HG02840 (cell line): ENCODE results near the gene CCDC146.
"Not testable (repeated sequence)": the region's sequence is repeated elsewhere in the genome, so short reads cannot be mapped to it uniquely, and the experiment has no call there.

ENCODE experiments used
- ATAC-seq: cut with Tn5 transposase; IDR thresholded peaks from one replicate; pipeline ENCODE4 v1.9.1; 2021; ENCODE audit warnings: mild to moderate bottlenecking, moderate library complexity, moderate number of reproducible peaks; ENCODE audit not compliant: unreplicated experiment, low FRiP score

The CCDC146 gene

GRCh38 chr7:77140291-77140690 is 17.9 kb downstream of the CCDC146 start:
- ATAC-seq, result not testable (repeated sequence)

GRCh38 chr7:77152232-77152631 is 29.8 kb downstream of the CCDC146 start:
- not testable (repeated sequence) for ATAC-seq

GRCh38 chr7:77154917-77155464 is 32.6 kb downstream of the CCDC146 start:
- ATAC-seq, result peak; percentile 41

GRCh38 chr7:77155601-77156377 is 33.4 kb downstream of the CCDC146 start:
- not testable (repeated sequence) for ATAC-seq

- peak; percentile 78 for ATAC-seq
These were observed 34.6 kb downstream of the CCDC146 start for GRCh38 chr7:77157034-77157433.

- peak; percentile 55 for ATAC-seq
These were observed 35.0 kb downstream of the CCDC146 start for GRCh38 chr7:77157446-77157845.

- not testable (repeated sequence) for ATAC-seq
These were observed 48.7 kb downstream of the CCDC146 start for GRCh38 chr7:77171073-77171472.

- not testable (repeated sequence) for ATAC-seq
These were observed 50.2 kb downstream of the CCDC146 start for GRCh38 chr7:77172437-77173172.

- ATAC-seq, result not testable (repeated sequence)
These were observed 52.0 kb downstream of the CCDC146 start for GRCh38 chr7:77174418-77174817.

- ATAC-seq, result not testable (repeated sequence)
These were observed 52.9 kb downstream of the CCDC146 start for GRCh38 chr7:77175274-77175800.

- ATAC-seq, result not testable (repeated sequence)
These were observed 55.0 kb downstream of the CCDC146 start for GRCh38 chr7:77177321-77177904.

- not testable (repeated sequence) for ATAC-seq
These were observed 55.6 kb downstream of the CCDC146 start for GRCh38 chr7:77178024-77178423.

- no peak for ATAC-seq
These were observed 58.7 kb downstream of the CCDC146 start for GRCh38 chr7:77181015-77181595.

- no peak for ATAC-seq
These were observed 59.3 kb downstream of the CCDC146 start for GRCh38 chr7:77181734-77182133.

- ATAC-seq, result no peak
These were observed 59.8 kb downstream of the CCDC146 start for GRCh38 chr7:77182261-77182660.

- ATAC-seq, result no peak
These were observed 62.0 kb downstream of the CCDC146 start for GRCh38 chr7:77184463-77184862.

GRCh38 chr7:77184990-77185389 is 62.6 kb downstream of the CCDC146 start:
- no peak for ATAC-seq

- no peak for ATAC-seq
These were observed 63.5 kb downstream of the CCDC146 start for GRCh38 chr7:77185866-77186265.

GRCh38 chr7:77188731-77189437 is 66.5 kb downstream of the CCDC146 start:
- ATAC-seq, result no peak

GRCh38 chr7:77197141-77197540 is 74.7 kb downstream of the CCDC146 start:
- no peak for ATAC-seq
